Mammary epithelial cell (primary cell): ENCODE data around the gene ENTPD2.

Experiments
- CTCF ChIP-seq, 2 donors: IDR thresholded peaks in 1 of 2; conservative IDR thresholded peaks in 1 of 2; 2 replicates each; pipeline ENCODE4 v1.5.1; 2011 to 2012; ENCODE audit warnings: inconsistent platforms in 2 of 2, low read length in 2 of 2, mild to moderate bottlenecking in 2 of 2, control low read depth in 1 of 2, low read depth in 1 of 2; ENCODE audit not compliant: insufficient read depth in 1 of 2; ENCODE audit errors: extremely low read depth in 1 of 2
- EZH2 ChIP-seq: IDR thresholded peaks from 2 replicates; pipeline ENCODE4 v1.6.1; 2012; ENCODE audit warnings: low read length, inconsistent platforms, borderline replicate concordance

GRCh38 chr9:137073992-137074399, 20.1 kb upstream of the ENTPD2 start:
- TF ChIP-seq CTCF (conservative IDR thresholded peaks at IDR 0.05 in 1 of 2, IDR thresholded peaks at IDR 0.05 in 1 of 2; ENCODE audit: extremely low read depth in 1 of 2, insufficient read depth in 1 of 2, low read depth in 1 of 2, low read length in 2 of 2) = no peak
- TF ChIP-seq EZH2 = no peak
